ENCODE results near the gene CNTN4.

DNA sequence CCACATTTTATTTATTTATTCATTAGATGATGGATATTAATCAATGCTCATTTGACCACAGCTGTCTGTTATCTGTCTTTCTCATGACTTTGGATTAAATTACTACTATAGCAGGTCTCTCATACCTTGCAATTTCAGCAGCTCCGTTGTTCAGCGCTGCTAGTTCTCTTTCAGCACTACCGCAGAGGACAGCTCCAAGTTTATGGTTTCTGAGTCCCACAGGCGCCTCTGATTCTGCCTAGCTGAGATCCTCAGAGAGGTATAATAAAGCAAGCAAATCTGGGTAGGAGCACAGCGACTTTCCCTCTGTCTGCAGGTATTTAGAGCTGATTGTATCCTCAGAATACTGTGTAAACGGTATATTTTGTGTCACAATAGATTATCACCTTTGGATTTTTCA, 204.9 kb downstream of the CNTN4 start:
- TF ChIP-seq EZH2 (IDR thresholded peaks at IDR 0.05): no peak
- no peak for TF ChIP-seq POLR2AphosphoS5 (IDR thresholded peaks at IDR 0.05; ENCODE audit: borderline replicate concordance, low read depth, low read length)
- TF ChIP-seq FOXP2 (optimal IDR thresholded peaks at IDR 0.05; ENCODE audit: control extremely low read depth, extremely low read length, insufficient read depth): no peak

All from SK-N-MC (cell line).